SK-N-SH (cell line): ENCODE measurements around the gene USP12.

Experiments used
- CHD2 ChIP-seq: fragments of 150-350 bp; IDR thresholded peaks from 2 replicates; pipeline ENCODE4 v1.6.1; 2018; ENCODE audit warnings: low read length; ENCODE audit not compliant: partially characterized antibody
- CTCF ChIP-seq: fragments of 200-600 bp; sonication (generic); IDR thresholded peaks from 2 replicates; pipeline ENCODE4 v1.6.1; 2017; ENCODE audit warnings: antibody characterized with exemption, mild to moderate bottlenecking, moderate library complexity
- ELF1 ChIP-seq: IDR thresholded peaks from 2 replicates; pipeline ENCODE4 v1.4.0; 2012
- EZH2phosphoT487 ChIP-seq: fragments of 200-600 bp; sonication (generic); IDR thresholded peaks from 2 replicates; pipeline ENCODE4 v1.6.1; 2017; ENCODE audit warnings: low read depth, mixed run types, mild to moderate bottlenecking, antibody characterized with exemption, moderate library complexity, borderline replicate concordance
- FOXJ3 ChIP-seq: sonication (generic); formaldehyde crosslinking; IDR thresholded peaks from 2 replicates; pipeline ENCODE4 v1.5.1; 2020; ENCODE audit warnings: mild to moderate bottlenecking, missing genetic modification reagents
- MAX ChIP-seq: IDR thresholded peaks from 2 replicates; pipeline ENCODE4 v1.4.0; 2012; ENCODE audit warnings: low read depth
- POLR2AphosphoS5 ChIP-seq: IDR thresholded peaks from 2 replicates; pipeline ENCODE4 v1.6.1; 2012; ENCODE audit warnings: low read depth, low read length
- RAD21 ChIP-seq: IDR thresholded peaks from 2 replicates; pipeline ENCODE4 v1.6.1; 2012; ENCODE audit warnings: mild to moderate bottlenecking, low read length
- RXRA ChIP-seq: IDR thresholded peaks from 2 replicates; pipeline ENCODE4 v1.4.0; 2012; ENCODE audit warnings: low read depth, mild to moderate bottlenecking, borderline replicate concordance
- SIN3A ChIP-seq: IDR thresholded peaks from 2 replicates; pipeline ENCODE4 v1.6.1; 2012; ENCODE audit warnings: low read depth, mild to moderate bottlenecking, low read length, moderate library complexity, borderline replicate concordance
- TEAD4 ChIP-seq: IDR thresholded peaks from 2 replicates; pipeline ENCODE4 v1.4.0; 2012; ENCODE audit warnings: mild to moderate bottlenecking, borderline replicate concordance; ENCODE audit not compliant: insufficient read depth
- TF ChIP-seq, protein P1 (sequence below): IDR thresholded peaks from 2 replicates; pipeline ENCODE4; 2012

DNA sequence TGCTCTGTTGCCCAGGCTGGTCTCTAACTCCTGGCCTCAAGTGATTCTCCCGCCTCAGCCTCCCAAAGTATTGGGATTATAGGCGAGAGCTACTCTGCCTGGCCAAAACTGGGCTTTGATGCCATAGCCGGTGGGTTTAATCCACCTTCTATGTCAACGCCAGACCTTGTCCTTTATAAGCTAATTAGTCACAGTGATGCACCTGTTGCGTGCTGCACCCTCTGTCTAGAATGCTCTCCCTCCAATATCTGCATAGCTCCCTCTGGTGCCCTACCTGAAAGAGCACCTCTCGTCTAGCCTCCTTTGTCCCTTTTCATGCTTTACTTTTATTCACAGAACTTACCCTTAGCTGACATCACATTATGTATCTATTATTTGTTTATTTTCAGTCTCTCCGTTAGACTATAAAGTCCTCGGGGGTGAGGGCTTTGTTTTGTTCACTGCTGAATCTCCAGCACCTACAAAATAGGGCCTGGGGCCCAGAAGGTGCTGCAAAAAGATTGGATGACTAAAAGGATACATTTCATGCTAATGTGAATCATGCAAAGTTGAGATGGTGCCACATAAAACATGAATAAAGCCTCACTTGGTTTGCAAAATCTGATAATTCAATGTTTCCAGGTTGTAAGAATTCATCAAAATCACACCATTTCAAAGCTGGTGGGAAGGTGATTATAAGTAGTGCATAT lies 148.1 kb downstream of the USP12 start:
- TF ChIP-seq CTCF (no peak), POLR2AphosphoS5 (no peak), RAD21 (no peak), CHD2 (no peak), ELF1 (no peak), RXRA (no peak), TEAD4 (no peak), FOXJ3 (no peak), EZH2phosphoT487 (no peak), MAX (no peak), SIN3A (no peak)
- TF ChIP-seq, protein P1, sequence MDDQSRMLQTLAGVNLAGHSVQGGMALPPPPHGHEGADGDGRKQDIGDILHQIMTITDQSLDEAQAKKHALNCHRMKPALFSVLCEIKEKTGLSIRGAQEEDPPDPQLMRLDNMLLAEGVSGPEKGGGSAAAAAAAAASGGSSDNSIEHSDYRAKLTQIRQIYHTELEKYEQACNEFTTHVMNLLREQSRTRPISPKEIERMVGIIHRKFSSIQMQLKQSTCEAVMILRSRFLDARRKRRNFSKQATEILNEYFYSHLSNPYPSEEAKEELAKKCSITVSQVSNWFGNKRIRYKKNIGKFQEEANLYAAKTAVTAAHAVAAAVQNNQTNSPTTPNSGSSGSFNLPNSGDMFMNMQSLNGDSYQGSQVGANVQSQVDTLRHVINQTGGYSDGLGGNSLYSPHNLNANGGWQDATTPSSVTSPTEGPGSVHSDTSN = no peak
